DMS79 (cell line): ENCODE measurements around the gene RFTN2.
"Not testable (repeated sequence)": the region's sequence is repeated elsewhere in the genome, so short reads cannot be mapped to it uniquely, and the experiment has no call there.

ENCODE experiments used
- DNase-seq: peaks from one replicate; lab custom pipeline; 2025; lab: John Stamatoyannopoulos, UW

RFTN2 gene, protein sequence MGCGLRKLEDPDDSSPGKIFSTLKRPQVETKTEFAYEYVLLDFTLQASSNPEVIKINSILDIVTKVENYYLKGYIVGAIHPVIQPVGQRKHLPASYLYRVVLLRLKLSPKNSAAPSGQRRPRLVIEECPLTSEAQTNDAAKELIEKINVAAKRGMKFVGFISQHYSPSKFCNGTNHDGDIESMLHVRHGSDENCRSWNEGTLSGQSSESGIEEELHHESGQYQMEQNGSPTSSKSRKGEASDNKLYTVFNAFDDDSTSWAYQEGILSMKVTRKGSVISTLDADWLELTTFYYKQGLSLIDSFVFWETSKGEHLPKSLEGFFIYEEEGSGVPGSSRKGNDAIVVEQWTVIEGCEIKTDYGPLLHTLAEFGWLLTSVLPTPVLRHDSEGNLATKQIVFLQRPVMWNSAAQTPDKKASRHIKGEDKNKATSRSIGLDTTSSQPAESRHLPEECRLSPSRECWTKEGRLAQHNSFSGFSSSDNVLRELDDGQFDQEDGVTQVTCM

GRCh38 chr2:197675246-197675645 is at the start of gene RFTN2:
RFTN2 (minus strand) TSS chr2:197675587; CDS start chr2:197675458, 129 bp downstream.
- no peak for DNase-seq

- DNase-seq: no peak
These were observed 42.5 kb upstream of the RFTN2 start for GRCh38 chr2:197717863-197718262.

- no peak for DNase-seq
These were observed 37.9 kb upstream of the RFTN2 start for GRCh38 chr2:197713271-197713670.

DNA sequence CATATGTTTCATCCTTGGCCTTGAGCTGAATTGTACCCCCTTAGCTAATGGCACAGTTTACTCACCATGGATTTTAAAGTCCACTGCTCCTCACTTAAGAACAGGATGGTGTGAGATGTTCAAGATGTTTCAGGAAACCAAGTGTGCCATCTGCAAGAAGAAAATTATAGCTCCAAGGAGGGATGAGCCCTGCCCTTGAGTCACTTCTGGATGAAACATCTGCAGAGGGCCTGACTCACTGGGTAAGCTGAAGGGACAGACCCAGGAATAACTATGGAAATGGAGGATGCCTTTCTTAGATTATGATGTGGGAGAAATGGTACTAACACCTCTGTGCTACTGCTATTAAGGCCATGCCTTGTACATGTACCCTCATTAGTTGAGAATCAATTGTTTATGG is 36.2 kb upstream of the RFTN2 start:
- no peak for DNase-seq

- DNase-seq: no peak
These were observed 35.1 kb upstream of the RFTN2 start for GRCh38 chr2:197710424-197711042.

DNA sequence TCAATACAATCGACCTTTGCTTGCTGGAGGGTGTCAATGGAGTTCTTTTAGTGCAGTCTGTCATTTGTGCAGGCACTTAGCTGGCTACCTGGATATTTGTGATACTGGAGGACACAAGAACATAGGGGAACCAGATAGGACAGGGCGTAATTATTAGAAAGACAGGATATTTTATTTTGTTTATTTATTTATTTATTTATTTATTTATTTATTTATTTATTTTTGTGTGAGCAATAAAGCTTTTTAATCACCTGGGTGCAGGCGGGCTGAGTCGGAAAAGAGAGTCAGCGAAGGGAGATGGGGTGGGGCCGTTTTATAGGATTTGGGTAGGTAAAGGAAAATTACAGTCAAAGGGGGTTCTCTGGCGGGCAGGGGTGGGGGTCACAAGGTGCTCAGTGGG is 33.8 kb upstream of the RFTN2 start:
- DNase-seq: not testable (repeated sequence)

- DNase-seq: no peak
These were observed 32.9 kb upstream of the RFTN2 start for GRCh38 chr2:197708331-197708730.

GRCh38 chr2:197707316-197708213 is 32.2 kb upstream of the RFTN2 start:
- DNase-seq: no peak

DNA sequence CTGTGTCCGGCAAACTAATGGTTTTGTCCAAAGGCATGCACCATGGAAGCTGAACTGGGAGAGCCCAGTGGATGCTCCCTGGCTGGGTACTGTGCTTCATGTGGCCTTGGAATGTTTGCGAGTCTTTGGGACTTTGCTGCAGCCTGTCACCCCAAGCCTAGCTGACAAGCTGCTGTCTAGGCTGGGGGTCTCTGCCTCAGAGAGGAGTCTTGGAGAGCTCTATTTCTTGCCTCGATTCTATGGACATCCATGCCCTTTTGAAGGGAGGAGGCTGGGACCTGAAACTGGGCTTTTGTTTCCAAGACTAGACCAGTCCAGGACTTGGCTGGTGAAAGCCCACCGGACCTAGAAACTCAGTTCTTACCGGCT is 31.4 kb upstream of the RFTN2 start:
- no peak for DNase-seq

GRCh38 chr2:197705912-197706838 is 30.8 kb upstream of the RFTN2 start:
- no peak for DNase-seq

GRCh38 chr2:197705121-197705911 is 29.9 kb upstream of the RFTN2 start, which contains the start of gene MARS2:
MARS2 (plus strand) TSS chr2:197705369; CDS start chr2:197705406, 37 bp downstream.
- peak; percentile 77 for DNase-seq

- DNase-seq: no peak
These were observed 29.2 kb upstream of the RFTN2 start for GRCh38 chr2:197704434-197705120.

- DNase-seq: no peak
These were observed 25.6 kb upstream of the RFTN2 start for GRCh38 chr2:197700960-197701359.

DNA sequence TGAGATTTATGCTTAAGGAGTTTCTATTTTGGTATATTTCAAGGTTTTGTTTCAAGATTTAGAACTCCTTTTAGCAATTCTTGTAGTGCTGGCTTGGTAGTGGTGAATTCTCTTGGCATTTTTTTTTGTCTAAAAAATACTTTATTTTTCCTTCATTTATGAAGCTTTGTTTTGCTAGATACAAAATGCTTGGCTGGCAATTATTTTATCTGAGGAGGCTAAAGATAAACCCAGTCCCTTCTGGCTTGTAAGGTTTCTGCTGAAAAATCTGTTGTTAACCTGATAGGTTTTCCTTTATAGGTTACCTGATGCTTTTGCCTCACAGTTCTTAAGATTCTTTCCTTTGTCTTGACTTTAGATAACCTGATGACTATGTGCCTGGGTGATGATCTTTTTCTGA is 24.3 kb upstream of the RFTN2 start:
- not testable (repeated sequence) for DNase-seq

DNA sequence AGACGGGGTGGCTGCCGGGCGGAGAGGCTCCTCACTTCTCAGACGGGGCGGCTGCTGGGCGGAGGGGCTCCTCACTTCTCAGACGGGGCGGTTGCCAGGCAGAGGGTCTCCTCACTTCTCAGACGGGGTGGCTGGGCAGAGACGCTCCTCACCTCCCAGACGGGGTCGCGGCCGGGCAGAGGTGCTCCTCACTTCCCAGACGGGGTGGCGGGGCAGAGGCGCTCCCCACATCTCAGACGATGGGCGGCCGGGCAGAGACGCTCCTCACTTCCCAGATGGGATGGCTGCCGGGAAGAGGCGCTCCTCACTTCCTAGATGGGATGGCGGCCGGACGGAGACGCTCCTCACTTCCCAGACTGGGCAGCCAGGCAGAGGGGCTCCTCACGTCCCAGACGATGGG is 21.2 kb upstream of the RFTN2 start:
- DNase-seq: not testable (repeated sequence)

DNA sequence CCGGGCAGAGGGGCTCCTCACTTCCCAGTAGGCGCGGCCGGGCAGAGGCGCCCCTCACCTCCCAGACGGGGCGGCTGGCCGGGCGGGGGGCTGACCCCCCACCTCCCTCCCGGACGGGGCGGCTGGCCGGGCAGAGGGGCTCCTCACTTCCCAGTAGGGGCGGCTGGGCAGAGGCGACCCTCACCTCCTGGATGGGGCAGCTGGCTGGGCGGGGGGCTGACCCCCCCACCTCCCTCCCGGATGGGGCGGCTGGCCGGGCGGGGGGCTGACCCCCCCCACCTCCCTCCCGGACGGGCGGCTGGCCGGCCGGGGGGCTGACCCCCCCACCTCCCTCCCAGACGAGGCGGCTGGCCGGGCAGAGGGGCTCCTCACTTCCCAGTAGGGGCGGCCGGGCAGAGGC is 20.6 kb upstream of the RFTN2 start:
- not testable (repeated sequence) for DNase-seq

DNA sequence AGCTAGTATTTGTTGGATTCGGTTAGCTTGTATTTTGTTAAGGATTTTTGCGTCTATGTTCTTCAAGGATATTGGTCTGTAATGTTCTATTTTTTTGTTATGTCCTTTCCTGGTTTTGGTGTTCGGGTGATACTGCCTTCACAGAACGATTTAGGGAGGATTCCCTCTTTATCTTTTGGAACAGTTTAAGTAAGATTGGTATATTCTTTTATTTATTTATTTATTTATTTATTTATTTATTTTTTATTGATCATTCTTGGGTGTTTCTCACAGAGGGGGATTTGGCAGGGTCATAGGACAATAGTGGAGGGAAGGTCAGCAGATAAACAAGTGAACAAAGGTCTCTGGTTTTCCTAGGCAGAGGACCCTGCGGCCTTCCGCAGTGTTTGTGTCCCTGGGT is 19.8 kb upstream of the RFTN2 start:
- DNase-seq: not testable (repeated sequence)

DNA sequence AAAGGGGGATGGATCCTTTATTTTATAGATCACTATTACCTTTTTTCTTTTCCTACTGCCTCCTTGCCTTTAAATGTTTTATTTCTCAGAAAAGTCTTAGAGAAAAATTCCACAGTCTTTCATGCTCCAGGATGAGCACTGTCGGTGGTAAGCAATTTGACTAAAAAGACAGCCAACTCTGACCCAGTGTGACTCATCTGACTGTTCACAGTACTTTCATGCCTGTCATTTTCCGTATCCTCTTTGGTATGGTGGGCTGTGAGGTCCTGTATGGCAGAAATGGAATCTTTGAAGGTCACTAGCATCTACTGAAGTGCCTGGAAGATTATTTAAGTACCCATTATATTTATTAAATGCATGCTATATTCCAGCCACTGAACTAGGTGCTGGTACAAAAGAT is 2.1 kb upstream of the RFTN2 start:
- no peak for DNase-seq

GRCh38 chr2:197677056-197677455 is 1.7 kb upstream of the RFTN2 start:
- DNase-seq: no peak

GRCh38 chr2:197675711-197676188 is 363 bp upstream of the RFTN2 start:
- DNase-seq: no peak
